GM21528 (cell line): ENCODE measurements around the gene PALLD.
"Not testable (repeated sequence)": the region's sequence is repeated elsewhere in the genome, so short reads cannot be mapped to it uniquely, and the experiment has no call there.

ENCODE experiments used
- ATAC-seq: cut with Tn5 transposase; IDR thresholded peaks from one replicate; pipeline ENCODE4 v1.9.1; 2021; ENCODE audit warnings: mild to moderate bottlenecking, moderate library complexity; ENCODE audit not compliant: unreplicated experiment, low FRiP score

The PALLD gene

DNA sequence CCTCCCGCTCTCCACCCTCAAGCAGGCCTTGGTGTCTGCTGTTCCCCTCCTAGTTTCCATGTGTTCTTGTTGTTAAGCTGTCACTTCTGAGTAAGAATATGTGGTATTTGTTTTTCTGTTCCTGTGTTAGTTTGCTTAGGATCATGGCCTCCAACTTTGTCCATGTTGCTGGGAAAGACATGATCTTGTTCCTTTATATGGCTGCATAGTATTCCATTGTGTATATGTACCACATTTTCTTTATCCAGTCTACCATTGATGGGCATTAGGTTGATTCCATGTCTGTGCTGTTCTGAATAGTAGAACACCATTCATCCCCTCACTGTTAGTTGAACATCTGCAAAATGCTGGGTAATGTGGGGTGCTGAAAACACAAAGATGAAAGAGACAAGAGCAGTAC is 222.9 kb downstream of the PALLD start:
- ATAC-seq, result no peak

- ATAC-seq, result no peak
Observed at GRCh38 chr4:168720396-168720900, 223.6 kb downstream of the PALLD start.

GRCh38 chr4:168722391-168722790 is 225.5 kb downstream of the PALLD start:
- ATAC-seq, result no peak

- no peak for ATAC-seq
Observed at GRCh38 chr4:168723020-168723419, 226.2 kb downstream of the PALLD start.

- ATAC-seq, result no peak
Observed at GRCh38 chr4:168723569-168723968, 226.7 kb downstream of the PALLD start.

GRCh38 chr4:168724243-168724642 is 227.4 kb downstream of the PALLD start:
- ATAC-seq, result no peak

- no peak for ATAC-seq
Observed at GRCh38 chr4:168724686-168725411, 228.0 kb downstream of the PALLD start.

DNA sequence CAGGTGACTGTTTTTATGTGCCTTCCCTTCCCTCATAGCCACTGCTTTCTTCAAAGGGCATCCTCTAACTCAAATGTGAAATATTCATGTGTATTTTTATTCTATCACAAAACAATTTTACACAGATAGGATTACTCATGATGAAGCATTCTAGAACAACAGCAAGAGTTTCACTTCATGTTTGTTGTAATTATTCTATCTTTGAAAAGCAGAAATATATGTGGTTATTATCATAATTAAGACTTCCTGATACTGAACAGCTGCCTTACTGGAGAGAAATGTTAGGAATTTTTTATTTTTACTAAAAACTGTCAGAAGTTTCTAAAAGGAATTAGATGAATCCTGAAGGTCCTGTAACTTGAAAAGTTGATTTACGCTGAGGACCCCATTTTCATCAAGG is 229.1 kb downstream of the PALLD start:
- no peak for ATAC-seq

DNA sequence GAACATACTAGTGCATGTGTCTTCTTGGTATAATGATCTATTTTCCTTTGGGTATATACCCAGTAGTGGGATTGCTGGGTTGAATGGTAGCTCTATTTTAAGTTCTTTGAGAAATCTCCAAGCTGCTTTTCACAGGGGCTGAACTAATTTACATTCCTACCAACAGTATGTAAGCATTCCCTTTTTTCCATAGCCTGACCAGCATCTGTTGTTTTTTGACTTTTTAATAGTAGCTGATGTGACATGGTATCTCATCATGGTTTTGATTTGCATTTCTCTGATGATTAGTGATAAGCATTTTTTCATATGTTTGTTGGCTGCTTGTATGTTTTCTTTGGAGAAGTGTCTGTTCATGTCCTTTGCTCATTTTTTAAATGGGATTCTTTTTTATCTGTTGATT is 230.3 kb downstream of the PALLD start:
- ATAC-seq, result not testable (repeated sequence)

GRCh38 chr4:168731006-168731636 is 234.3 kb downstream of the PALLD start:
- no peak for ATAC-seq

DNA sequence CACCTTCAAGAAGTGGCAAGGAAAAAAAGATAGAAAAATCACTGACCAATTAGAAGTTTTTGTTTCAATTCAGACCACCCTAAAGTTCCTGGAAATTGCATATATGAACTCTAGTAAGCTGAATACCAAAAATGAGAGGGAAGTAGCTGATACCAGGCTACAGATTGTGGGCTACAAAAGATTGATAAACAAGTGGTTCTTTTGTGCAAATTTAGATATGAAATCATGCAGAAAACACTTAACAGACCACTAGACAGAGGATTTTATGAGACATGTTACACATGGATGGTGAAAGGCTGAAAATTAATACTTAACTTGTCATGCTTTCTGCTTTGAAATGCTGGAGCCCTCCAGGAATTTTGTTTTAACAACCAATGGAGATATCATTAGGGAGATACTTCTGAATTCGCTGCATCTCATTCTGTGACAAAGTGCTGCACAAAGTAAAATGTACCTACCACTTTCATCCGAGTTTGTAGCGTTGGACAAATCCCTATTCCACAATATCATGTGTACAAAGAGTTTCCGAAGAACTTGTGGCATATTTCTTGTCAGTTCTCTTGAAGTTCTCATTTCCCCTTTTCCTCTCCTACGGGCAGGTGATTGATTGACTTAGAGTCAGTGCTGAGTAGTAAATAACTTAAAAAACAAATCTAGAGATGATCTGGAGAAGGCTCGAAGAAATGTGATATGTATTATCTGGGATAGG is 235.0 kb downstream of the PALLD start:
- no peak for ATAC-seq

GRCh38 chr4:168732714-168733113 is 235.9 kb downstream of the PALLD start:
- no peak for ATAC-seq

- no peak for ATAC-seq
Observed at GRCh38 chr4:168734703-168735678, 238.1 kb downstream of the PALLD start.

DNA sequence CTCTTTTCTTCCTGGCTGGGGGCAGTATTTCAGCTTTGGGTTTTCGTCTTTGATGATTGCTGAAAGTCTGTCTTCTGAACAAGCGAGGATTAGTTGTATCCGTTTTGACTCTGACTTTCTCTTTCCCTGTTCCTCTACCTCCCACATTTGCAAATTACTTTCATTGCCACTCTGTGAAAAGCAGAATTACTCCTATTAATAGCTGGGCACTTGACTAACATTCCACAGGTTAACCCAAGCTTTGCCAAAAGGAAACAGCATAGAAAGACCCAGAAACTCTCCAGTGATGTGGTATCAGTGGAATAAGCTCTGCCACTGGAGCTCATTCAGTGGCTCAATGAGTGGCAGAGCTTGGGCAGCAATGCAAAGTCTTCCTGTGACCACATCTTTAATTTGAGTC is 238.9 kb downstream of the PALLD start:
- no peak for ATAC-seq

DNA sequence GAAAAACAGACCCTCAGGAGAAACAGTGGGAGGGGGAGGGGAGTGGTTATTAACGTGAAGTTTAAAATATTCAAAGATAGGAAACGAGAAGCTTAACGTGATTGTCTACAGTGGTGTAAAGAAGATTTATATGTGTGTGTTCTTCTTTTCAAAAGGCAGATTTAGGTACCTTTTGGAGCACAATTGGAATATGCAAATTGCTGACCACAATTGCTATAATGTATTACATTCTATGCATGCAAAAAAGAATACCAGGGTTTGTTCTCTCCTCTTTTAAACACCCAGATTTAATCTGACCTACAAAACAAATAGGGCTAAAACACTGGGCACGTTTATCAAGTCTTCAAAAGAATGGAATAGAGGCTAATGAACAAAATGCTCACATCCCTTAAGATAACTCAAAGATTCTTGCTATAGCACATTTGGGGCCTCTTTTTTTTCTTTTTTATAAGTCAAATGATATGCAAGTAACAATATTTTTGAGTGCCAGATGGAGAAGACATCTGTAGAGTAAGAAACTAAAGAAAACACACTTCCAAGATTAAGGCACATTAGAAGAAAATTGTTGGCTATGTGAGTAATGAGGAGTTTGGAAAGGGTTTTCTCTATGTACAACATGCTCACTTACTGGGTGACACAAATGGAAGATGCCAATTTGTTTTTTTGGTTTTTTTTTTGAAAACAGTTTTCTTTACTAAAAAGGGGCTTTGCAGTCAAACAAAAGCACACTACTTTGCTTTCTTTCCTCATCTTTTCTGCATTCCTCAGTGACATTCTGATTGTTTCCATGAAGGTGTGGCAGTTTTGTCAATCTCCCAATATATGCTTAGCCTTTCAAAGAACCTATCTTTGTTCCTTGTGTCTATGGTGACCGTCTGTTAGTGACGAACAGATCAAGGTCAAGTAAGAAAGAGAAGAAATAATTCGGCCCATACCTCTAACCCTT is 240.3 kb downstream of the PALLD start:
- ATAC-seq, result no peak

DNA sequence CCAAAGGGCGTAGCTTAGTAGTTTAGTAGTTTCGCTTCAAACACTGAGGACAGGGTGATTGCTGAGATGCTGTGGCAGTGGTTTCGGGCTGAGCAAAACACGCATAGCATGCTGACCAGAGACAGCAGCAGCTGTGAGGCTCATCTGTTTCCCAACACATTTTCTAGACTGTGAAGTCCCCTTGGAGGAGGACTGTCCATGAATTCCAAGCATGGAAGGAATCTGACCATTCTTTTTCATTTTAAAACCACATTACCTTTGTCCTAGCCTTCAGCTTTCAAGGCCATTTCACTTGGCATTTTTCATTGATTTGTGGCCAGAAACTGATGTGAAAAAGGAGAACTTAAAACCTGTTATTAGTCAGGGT is 240.9 kb downstream of the PALLD start:
- ATAC-seq, result no peak

GRCh38 chr4:168739886-168740285 is 243.0 kb downstream of the PALLD start:
- ATAC-seq, result no peak

DNA sequence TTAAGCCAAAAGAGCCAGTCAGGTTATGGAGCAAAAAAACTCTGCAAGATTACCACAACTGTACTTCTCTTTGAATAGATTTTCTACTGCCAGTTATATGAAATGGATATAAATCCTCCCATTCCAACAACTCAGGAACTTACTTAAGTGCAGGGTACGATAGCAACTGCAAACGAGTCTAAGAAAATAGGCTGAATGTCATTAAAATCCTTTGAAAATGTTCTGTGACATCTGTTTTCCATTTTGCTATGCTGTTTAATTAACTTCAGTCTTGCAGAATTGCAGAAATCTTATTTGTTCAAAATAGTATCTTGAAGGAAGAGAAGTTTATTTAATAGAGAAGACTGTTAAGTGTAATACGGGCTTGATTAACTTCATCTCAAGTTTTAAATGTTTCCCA is 243.8 kb downstream of the PALLD start:
- no peak for ATAC-seq
